GM12891 (cell line): ENCODE measurements around the gene GNG2.

Experiments
- PAX5 ChIP-seq: IDR thresholded peaks from 2 replicates; pipeline ENCODE4 v1.6.1; 2011; ENCODE audit warnings: low read length, moderate library complexity, mild to moderate bottlenecking; ENCODE audit not compliant: insufficient read depth, severe bottlenecking
- POLR2A ChIP-seq: IDR thresholded peaks from 2 replicates; pipeline ENCODE4 v1.6.1; 2011; ENCODE audit warnings: low read depth, low read length, control low read depth
- POLR2AphosphoS5 ChIP-seq: IDR thresholded peaks from 2 replicates; pipeline ENCODE4 v1.6.1; 2011; ENCODE audit warnings: low read depth, low read length, control low read depth
- POU2F2 ChIP-seq: IDR thresholded peaks from 2 replicates; pipeline ENCODE4 v1.6.1; 2011; ENCODE audit warnings: low read depth, mild to moderate bottlenecking, control low read depth, low read length, moderate library complexity
- SPI1 ChIP-seq: IDR thresholded peaks from 2 replicates; pipeline ENCODE4 v1.6.1; 2011; ENCODE audit warnings: low read depth, low read length, control low read depth
- TAF1 ChIP-seq: IDR thresholded peaks from 2 replicates; pipeline ENCODE4 v1.6.1; 2011; ENCODE audit warnings: low read depth, low read length, control low read depth

- TF ChIP-seq TAF1 = no peak
- TF ChIP-seq POLR2A = no peak
- no peak for TF ChIP-seq POLR2AphosphoS5
- no peak for TF ChIP-seq SPI1
- no peak for TF ChIP-seq PAX5
- no peak for TF ChIP-seq POU2F2
These were observed 107.1 kb downstream of the GNG2 start for GRCh38 chr14:51967521-51967920.
